ENCODE data around the gene OSBP2. TPM values are rescaled to one million over a fixed set of nuclear protein-coding genes. Genes with fewer than 3 reads are reported as not detected.
A peak's percentile ranks its signal among the peaks of the same experiment; 100 is the strongest.

The OSBP2 gene
- total RNA-seq (ENCODE audit: low replicate concordance): 1.3 and 11.1 TPM in 2 replicates

GRCh38 chr22:30694640-30695350 is at the start of gene OSBP2:
OSBP2 (plus strand) TSS chr22:30694874; CDS start chr22:30694910, 36 bp downstream.
- no peak for TF ChIP-seq CTCF (IDR thresholded peaks at IDR 0.05; ENCODE audit: insufficient read depth, low read length)
- DNase-seq (ENCODE audit: low read depth): no peak

GRCh38 chr22:30646518-30647160 is 48.0 kb upstream of the OSBP2 start:
- no peak for TF ChIP-seq CTCF (IDR thresholded peaks at IDR 0.05; ENCODE audit: insufficient read depth, low read length)
- no peak overlapping the region for H3K4me3 ChIP-seq (ENCODE audit: low read depth, low read length)
- DNase-seq (ENCODE audit: low read depth): no peak

More at GRCh38 chr22:30694640-30695350, at the start of gene OSBP2:
- peak within 1 kb of the TSS; percentile 70 for H3K4me3 ChIP-seq (ENCODE audit: low read depth, low read length)

- H3K4me3 ChIP-seq (ENCODE audit: low read depth, low read length): no peak overlapping the region
- DNase-seq (ENCODE audit: low read depth): no peak
- no peak for TF ChIP-seq CTCF (IDR thresholded peaks at IDR 0.05; ENCODE audit: insufficient read depth, low read length)
Observed at GRCh38 chr22:30647536-30647935, 47.1 kb upstream of the OSBP2 start.

GRCh38 chr22:30648825-30649224 is 45.8 kb upstream of the OSBP2 start:
- DNase-seq (ENCODE audit: low read depth): no peak

GRCh38 chr22:30649430-30650007 is 45.2 kb upstream of the OSBP2 start:
- peak; percentile 80 for DNase-seq (ENCODE audit: low read depth)
- H3K4me3 ChIP-seq (ENCODE audit: low read depth, low read length): no peak overlapping the region
- TF ChIP-seq CTCF (IDR thresholded peaks at IDR 0.05; ENCODE audit: insufficient read depth, low read length): peak; percentile 14

More at GRCh38 chr22:30648825-30649224, 45.8 kb upstream of the OSBP2 start:
- TF ChIP-seq CTCF (IDR thresholded peaks at IDR 0.05; ENCODE audit: insufficient read depth, low read length): no peak
- no peak overlapping the region for H3K4me3 ChIP-seq (ENCODE audit: low read depth, low read length)

GRCh38 chr22:30650508-30651116 is 44.1 kb upstream of the OSBP2 start:
- no peak overlapping the region for H3K4me3 ChIP-seq (ENCODE audit: low read depth, low read length)
- TF ChIP-seq CTCF (IDR thresholded peaks at IDR 0.05; ENCODE audit: insufficient read depth, low read length): no peak
- no peak for DNase-seq (ENCODE audit: low read depth)
